OCI-LY1 (cell line): Measurements from ENCODE around the gene MXD4.

ENCODE experiments used
- EZH2 ChIP-seq: fragments of 200-600 bp; sonication (generic), shearing (Covaris generic); IDR thresholded peaks from 2 replicates; pipeline ENCODE4 v1.8.0; 2017; ENCODE audit warnings: borderline replicate concordance, mixed run types, mild to moderate bottlenecking, antibody characterized with exemption, low read length, moderate library complexity, mixed read lengths
- TF ChIP-seq, protein P1 (sequence below): fragments of 200-600 bp; sonication (generic), shearing (Covaris generic); IDR thresholded peaks from 2 replicates; pipeline ENCODE4 v1.5.1; 2017; ENCODE audit warnings: mild to moderate bottlenecking, antibody characterized with exemption, low read length, moderate library complexity, mixed read lengths

DNA sequence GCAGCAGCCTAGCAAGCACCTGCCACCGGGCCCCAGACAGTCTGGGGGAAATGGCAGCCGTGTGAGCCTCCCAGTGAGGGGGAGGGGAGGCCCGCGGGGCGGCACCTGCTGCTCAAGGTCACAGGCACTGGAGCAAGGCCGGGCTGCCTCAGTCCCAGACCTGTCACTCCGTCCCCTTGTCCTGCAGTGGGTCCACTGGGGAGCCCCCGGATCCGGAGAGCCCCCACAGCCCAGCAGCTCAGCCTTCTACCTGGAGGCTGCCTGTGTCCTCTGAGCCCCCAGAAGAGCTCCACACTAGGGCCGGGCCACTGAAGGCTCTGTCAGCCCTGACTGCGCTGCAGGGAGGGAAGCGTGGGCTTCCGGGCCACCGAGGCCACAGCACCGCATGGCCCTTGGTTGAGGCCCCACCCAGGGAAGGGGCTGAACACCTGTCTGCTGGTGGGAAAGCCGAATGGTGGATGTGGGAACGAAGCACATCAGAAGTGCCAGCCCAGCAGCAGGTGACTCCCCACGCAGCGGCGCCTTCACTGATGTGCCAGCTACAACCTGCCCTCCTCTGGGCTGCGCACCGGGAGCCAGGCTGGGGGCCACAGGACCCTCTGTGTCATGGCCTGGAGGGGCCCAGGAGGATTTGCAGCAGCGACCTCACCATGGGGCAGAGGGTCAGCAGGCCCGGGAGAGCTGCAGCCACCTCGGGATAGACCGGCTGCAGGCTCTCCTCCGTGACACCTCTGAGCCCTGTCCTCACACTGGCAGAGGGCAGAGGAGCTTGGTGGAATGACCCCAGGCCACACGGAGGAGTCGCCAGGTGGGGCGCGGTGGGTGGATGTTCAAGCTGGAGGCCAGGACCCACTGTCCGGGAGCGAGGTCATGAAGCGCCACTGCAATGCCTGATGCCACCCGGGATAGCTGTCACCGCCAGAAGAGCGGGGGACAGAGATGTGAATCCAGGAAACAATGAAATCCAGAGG, 35.0 kb upstream of the MXD4 start:
- TF ChIP-seq EZH2: no peak
- TF ChIP-seq, protein P1, sequence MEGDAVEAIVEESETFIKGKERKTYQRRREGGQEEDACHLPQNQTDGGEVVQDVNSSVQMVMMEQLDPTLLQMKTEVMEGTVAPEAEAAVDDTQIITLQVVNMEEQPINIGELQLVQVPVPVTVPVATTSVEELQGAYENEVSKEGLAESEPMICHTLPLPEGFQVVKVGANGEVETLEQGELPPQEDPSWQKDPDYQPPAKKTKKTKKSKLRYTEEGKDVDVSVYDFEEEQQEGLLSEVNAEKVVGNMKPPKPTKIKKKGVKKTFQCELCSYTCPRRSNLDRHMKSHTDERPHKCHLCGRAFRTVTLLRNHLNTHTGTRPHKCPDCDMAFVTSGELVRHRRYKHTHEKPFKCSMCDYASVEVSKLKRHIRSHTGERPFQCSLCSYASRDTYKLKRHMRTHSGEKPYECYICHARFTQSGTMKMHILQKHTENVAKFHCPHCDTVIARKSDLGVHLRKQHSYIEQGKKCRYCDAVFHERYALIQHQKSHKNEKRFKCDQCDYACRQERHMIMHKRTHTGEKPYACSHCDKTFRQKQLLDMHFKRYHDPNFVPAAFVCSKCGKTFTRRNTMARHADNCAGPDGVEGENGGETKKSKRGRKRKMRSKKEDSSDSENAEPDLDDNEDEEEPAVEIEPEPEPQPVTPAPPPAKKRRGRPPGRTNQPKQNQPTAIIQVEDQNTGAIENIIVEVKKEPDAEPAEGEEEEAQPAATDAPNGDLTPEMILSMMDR: no peak
